ENCODE results near the gene CHRM3. TPM values are rescaled to one million over a fixed set of nuclear protein-coding genes. Genes with fewer than 3 reads are reported as not detected.

The CHRM3 gene
- total RNA-seq: 1 to 10 TPM; 2.0 to 5.5 TPM
- 0.96 TPM for polyA plus RNA-seq (2013, experiment 1 of 2)
- 0.99 TPM for polyA plus RNA-seq (2013, experiment 2 of 2)
- long read RNA-seq, experiment 1, partial matches to known transcripts: 0 of 1 reads
- long read RNA-seq, experiment 1, other reads (novel, unspliced or antisense): 1 of 1 reads
- long read RNA-seq, experiment 2: 0 reads
- long read RNA-seq, experiment 3, full-length matches to known transcripts: 10 of 25 reads
- long read RNA-seq, experiment 3, partial matches to known transcripts: 0 of 25 reads
- long read RNA-seq, experiment 3, other reads (novel, unspliced or antisense): 15 of 25 reads
- long read RNA-seq, experiment 4: 0 reads

GRCh38 chr1:239386453-239387303 lies at the start of gene CHRM3:
CHRM3 (plus strand) TSS chr1:239386568; CDS start chr1:239907452, 520,884 bp downstream.
- Histone ChIP-seq H3K27me3 (ENCODE audit: control insufficient read depth, insufficient read depth, low read length, poor library complexity, severe bottlenecking) (peaks cover 68% of the 10 kb centered on the region), H3K9me3 (ENCODE audit: control insufficient read depth, low read length) (no peaks in the 10 kb centered on the region), H3K27ac (ENCODE audit: low read depth, low read length) (no peak within 1 kb of the TSS), H3K9ac (ENCODE audit: extremely low read depth, low read length, poor library complexity, severe bottlenecking) (no peak within 1 kb of the TSS), H3K36me3 (ENCODE audit: control insufficient read depth, insufficient read depth, low read length) (no peaks in the 10 kb centered on the region), H3K4me1 (ENCODE audit: control insufficient read depth, insufficient read depth, low read length) (no peaks in the 10 kb centered on the region), H3K4me3 (ENCODE audit: low read length) (peak within 1 kb of the TSS; percentile 83)
- peak; percentile 61 for TF ChIP-seq CTCF (conservative IDR thresholded peaks at IDR 0.05)
- Mint-ChIP-seq H3K4me1 (peaks cover 19% of the 10 kb centered on the region), H3K4me3 (peak within 1 kb of the TSS; percentile 68), H3K27ac (no peak within 1 kb of the TSS), H3K36me3 (ENCODE audit: low read depth) (no peaks in the 10 kb centered on the region), H3K9me3 (no peaks in the 10 kb centered on the region), H3K27me3 (ENCODE audit: insufficient read depth) (peaks cover 74% of the 10 kb centered on the region)
- WGBS, 2 experiments (ENCODE audit: insufficient coverage in 1 of 2, insufficient read length in 1 of 2): 0 to 1% methylated on average over 32 to 82 of the region's 82 CpGs
- peak; percentile 92 for DNase-seq

DNA sequence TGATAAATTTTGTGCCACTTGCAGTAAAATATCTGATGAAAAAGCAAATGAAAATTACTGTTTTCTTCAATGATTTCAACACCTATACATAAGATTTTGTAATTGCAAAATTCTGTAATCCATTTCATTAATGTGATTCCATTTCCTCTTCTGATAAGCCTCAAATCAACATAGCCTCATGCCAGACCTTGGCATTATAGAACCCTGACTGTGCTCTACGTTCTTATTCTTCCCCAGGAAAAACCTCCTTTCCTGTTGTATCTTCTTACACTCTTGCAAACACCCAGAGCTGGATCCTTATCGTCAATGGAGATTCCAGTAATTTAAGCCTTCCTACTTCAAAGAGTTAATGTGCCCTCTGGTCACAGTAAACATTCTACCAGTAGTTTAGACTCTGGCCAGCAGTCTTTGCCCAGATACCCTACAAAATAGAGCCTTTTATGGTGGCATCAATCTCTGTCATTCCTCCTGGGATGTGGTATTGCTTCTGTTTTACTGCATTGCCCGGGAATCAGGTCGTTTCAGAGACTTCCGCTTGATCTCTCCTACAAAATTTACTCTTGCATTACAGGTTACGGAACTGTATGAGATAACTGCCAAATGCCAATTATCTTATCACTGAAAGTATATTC lies 48.5 kb upstream of the CHRM3 start:
- no peak for TF ChIP-seq CTCF (conservative IDR thresholded peaks at IDR 0.05)
- Mint-ChIP-seq H3K4me3 (no peak overlapping the region), H3K4me1 (no peaks in the 10 kb centered on the region), H3K36me3 (ENCODE audit: low read depth) (no peaks in the 10 kb centered on the region), H3K27ac (no peak overlapping the region), H3K9me3 (no peaks in the 10 kb centered on the region), H3K27me3 (ENCODE audit: insufficient read depth) (no peaks in the 10 kb centered on the region)
- Histone ChIP-seq H3K9me3 (ENCODE audit: control insufficient read depth, low read length) (no peaks in the 10 kb centered on the region), H3K9ac (ENCODE audit: extremely low read depth, low read length, poor library complexity, severe bottlenecking) (no peak overlapping the region), H3K4me3 (ENCODE audit: low read length) (no peak overlapping the region), H3K36me3 (ENCODE audit: control insufficient read depth, insufficient read depth, low read length) (no peaks in the 10 kb centered on the region), H3K27ac (ENCODE audit: low read depth, low read length) (no peak overlapping the region), H3K4me1 (ENCODE audit: control insufficient read depth, insufficient read depth, low read length) (no peaks in the 10 kb centered on the region), H3K27me3 (ENCODE audit: control insufficient read depth, insufficient read depth, low read length, poor library complexity, severe bottlenecking) (no peaks in the 10 kb centered on the region)
- whole genome bisulfite sequencing, 2 experiments (ENCODE audit: insufficient coverage in 1 of 2, insufficient read length in 1 of 2): 92 to 96% methylated on average over 4 to 6 of the region's 6 CpGs
- no peak for DNase-seq

GRCh38 chr1:239347776-239348175 lies 38.6 kb upstream of the CHRM3 start:
- Mint-ChIP-seq H3K4me3 (no peak overlapping the region), H3K9me3 (no peaks in the 10 kb centered on the region), H3K36me3 (ENCODE audit: low read depth) (no peaks in the 10 kb centered on the region), H3K27ac (no peak overlapping the region), H3K27me3 (ENCODE audit: insufficient read depth) (no peaks in the 10 kb centered on the region), H3K4me1 (no peaks in the 10 kb centered on the region)
- no peak for TF ChIP-seq CTCF (conservative IDR thresholded peaks at IDR 0.05)
- no peak overlapping the region for H3K4me3 ChIP-seq (ENCODE audit: low read length)
- no peak overlapping the region for H3K9ac ChIP-seq (ENCODE audit: extremely low read depth, low read length, poor library complexity, severe bottlenecking)
- H3K9me3 ChIP-seq (ENCODE audit: control insufficient read depth, low read length): no peaks in the 10 kb centered on the region
- no peaks in the 10 kb centered on the region for H3K27me3 ChIP-seq (ENCODE audit: control insufficient read depth, insufficient read depth, low read length, poor library complexity, severe bottlenecking)
- no peaks in the 10 kb centered on the region for H3K36me3 ChIP-seq (ENCODE audit: control insufficient read depth, insufficient read depth, low read length)
- H3K4me1 ChIP-seq (ENCODE audit: control insufficient read depth, insufficient read depth, low read length): no peaks in the 10 kb centered on the region
- WGBS, 2 experiments (ENCODE audit: insufficient coverage in 1 of 2, insufficient read length in 1 of 2): 80 to 88% methylated on average over 1 to 2 of the region's 2 CpGs
- DNase-seq: no peak
- no peak overlapping the region for H3K27ac ChIP-seq (ENCODE audit: low read depth, low read length)
